SK-MEL-5 (cell line): Measurements from ENCODE around the gene TMEM196. TPM values are rescaled to one million over a fixed set of nuclear protein-coding genes. Genes with fewer than 3 reads are reported as not detected.

Experiments used
- DNase-seq: peaks from one replicate; pipeline ENCODE4 v3.0.0-alpha.2; 2016; ENCODE audit warnings: low read depth, low spot score
- in situ Hi-C: cut with HindIII; loops from 2 replicates; pipeline ENCODE4 v1.10.0; 2016; ENCODE audit warnings: low sequenced_read_pairs, high pct_unique_total_duplicates, low pct_unique_long_range_greater_than_20kb
- polyA plus RNA-seq, 2 experiments: library from polyadenylated mRNA; depleted of rRNA; stranded (reverse); fragments of >200 nt; gene quantifications; 2 replicates each; pipeline ENCODE4 v1.2.3, GENCODE V29; 2015
- total RNA-seq: library from RNA; depleted of rRNA; stranded (reverse); fragments of >200 nt; shearing (Covaris generic); gene quantifications from 2 replicates; pipeline ENCODE4 v1.2.3, GENCODE V29; 2014; rRNA removed

Gene TMEM196
- total RNA-seq: not detected in 2 replicates
- not detected in 2 replicates for polyA plus RNA-seq (2015; cell fraction: cytosol; rRNA removed)
- polyA plus RNA-seq (2015; cell fraction: nucleus; rRNA removed): not detected in 2 replicates

DNA sequence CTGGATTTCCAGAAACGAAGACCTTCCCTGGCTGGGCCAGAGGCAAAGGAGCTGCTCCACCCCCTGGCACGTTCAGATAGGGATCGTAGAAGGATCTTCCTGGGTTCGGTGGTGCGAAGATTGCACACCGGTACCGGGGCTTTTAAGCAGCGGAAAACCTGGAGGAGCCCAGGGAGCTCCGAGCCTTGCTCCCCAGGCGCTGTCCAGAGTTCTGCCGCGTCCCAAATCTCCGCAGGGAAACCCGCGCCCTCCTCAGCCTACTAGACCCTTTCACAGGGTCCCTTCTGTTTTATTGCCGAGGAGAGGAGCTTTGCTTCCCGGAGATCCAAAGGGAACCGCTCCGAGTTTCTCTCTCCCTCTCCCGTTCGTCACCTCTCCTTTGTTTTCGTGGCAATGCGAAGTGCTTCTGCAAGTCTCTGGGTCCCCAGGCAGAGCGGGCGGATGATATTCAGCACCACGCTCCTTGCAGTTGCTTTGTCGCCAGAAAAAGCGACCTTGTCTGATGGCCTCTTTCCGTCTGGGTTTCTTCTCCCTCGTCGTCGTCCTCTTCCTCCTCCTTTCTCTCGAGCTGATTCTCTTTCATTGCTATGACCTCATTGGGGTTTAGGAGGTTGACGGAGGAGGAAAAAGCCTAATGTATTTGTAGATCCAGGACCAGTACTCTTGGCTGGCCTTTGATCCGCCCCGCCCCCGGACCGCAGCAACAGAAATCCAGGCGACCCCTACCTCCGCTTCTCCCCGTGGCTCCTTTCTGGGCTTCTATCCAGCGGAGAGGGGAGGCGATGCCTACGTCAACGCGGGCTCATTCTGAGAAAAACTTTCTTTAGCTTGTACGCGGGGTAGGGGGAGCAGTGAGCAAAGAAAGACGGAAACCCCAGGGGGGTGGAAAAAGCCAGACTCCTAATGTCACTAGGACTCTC lies at the start of gene TMEM196:
Gene TMEM196, minus strand, starts transcription at position 777 of the 920 bp plus-strand sequence. CDS start 921 bp downstream, outside the sequence.
- in situ Hi-C loops: no loop called here
- peak; percentile 19 for DNase-seq

- in situ Hi-C loops: no loop called here
- no peak for DNase-seq
These were observed 42.7 kb upstream of the TMEM196 start for GRCh38 chr7:19816128-19816527.

DNA sequence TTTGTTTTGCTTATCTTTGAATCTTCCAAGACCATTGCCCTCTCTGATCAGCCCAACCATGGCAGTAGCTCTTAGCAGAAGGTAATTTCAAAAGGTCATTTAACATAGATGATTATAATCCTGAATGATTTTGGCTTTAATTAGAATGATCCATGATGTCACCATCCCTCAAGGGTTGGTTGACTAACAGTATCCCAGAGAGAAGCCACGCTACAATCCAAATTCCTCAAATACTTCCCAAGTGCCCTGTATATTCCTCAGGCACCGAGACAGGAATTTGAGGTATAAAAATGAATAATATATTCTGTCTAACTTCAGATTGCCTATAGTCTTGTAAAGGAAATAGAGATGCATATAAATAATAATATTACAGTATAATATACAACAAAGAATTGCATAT lies 42.1 kb upstream of the TMEM196 start:
- DNase-seq: no peak
- in situ Hi-C loops: no loop called here

DNA sequence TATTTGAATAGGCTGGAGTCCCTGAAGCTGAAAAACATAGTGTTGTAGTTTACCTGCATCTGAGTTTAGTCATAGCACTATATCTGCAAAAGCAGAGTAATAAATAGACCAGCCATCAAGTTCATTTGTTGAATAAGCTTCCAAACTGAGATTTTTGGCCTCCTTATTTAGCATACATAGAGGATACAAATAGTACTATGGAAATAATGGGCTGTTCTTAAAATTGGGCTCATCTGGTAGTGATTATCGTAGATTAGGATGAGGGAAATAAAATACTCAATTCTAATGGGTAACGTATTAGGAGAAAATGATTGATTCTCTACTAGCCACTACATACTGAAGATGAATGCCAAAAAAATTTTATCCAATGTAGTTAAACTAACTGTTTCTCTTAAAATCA lies 41.4 kb upstream of the TMEM196 start:
- in situ Hi-C loops: no loop called here

GRCh38 chr7:19811386-19811785 lies 38.0 kb upstream of the TMEM196 start:
- DNase-seq: no peak
- in situ Hi-C loops: no loop called here

More for the DNA sequence above, 41.4 kb upstream of the TMEM196 start:
- DNase-seq: no peak

GRCh38 chr7:19798986-19799385 lies 25.6 kb upstream of the TMEM196 start:
- in situ Hi-C loops: no loop called here
- no peak for DNase-seq

- in situ Hi-C loops: no loop called here
- no peak for DNase-seq
These were observed 10.1 kb upstream of the TMEM196 start for GRCh38 chr7:19783541-19783940.

- in situ Hi-C loops: no loop called here
These were observed 3.6 kb upstream of the TMEM196 start for GRCh38 chr7:19776981-19777380.

DNA sequence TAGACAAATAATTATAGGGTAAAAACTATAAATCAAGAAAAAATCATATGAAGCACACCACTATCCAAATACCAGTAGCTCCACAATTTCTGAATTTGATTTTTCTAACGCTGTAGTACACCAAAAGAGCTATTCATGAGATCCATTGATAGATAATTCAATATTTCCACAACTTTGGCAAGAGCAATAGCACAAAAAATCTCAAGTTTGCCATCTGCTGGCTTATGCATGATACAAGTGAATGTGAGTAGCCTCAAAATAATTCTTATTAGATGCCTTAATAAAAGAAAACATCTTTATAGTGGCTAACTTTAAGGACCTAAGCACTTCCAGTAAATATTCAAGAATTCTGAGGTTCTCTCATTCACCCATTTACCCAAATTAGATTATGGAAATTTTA lies 2.2 kb upstream of the TMEM196 start:
- in situ Hi-C loops: no loop called here
- DNase-seq: peak; percentile 37

More at GRCh38 chr7:19776981-19777380, 3.6 kb upstream of the TMEM196 start:
- no peak for DNase-seq

- no peak for DNase-seq
- in situ Hi-C loops: no loop called here
These were observed 1.1 kb downstream of the TMEM196 start for GRCh38 chr7:19772306-19772705.

- in situ Hi-C loops: no loop called here
- no peak for DNase-seq
These were observed 10.8 kb downstream of the TMEM196 start for GRCh38 chr7:19762631-19763030.

- peak; percentile 75 for DNase-seq
- in situ Hi-C loops: loop anchor here (10.0 kb wide), 1 partner anchor 570 kb away; no protein-coding TSS in a partner anchor
These were observed 18.8 kb downstream of the TMEM196 start for GRCh38 chr7:19754521-19755116.

GRCh38 chr7:19752020-19752419 lies 21.4 kb downstream of the TMEM196 start:
- in situ Hi-C loops: loop anchor here (10.0 kb wide), 1 partner anchor 573 kb away; no protein-coding TSS in a partner anchor
- DNase-seq: peak; percentile 20

DNA sequence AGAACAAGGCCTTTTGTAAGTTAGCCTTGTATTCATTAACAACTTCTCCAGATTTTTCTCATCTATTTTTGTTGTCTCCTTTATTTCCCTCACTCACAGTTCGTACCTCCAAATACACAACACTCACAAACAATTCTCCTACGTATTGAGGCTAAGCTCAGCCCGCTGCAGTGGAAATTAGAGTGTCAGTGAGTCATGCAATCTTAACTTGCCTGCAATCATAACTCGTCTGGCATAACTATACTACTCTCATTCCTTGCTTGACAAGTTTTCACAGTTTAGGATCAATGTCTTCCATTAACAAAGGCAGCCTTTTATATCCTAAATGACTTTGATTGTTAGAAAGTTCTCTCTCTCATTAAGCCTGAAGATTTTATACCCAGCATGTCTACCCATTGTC lies 23.8 kb downstream of the TMEM196 start:
- DNase-seq: peak; percentile 40
- in situ Hi-C loops: loop anchor here (10.0 kb wide), 1 partner anchor 575 kb away; no protein-coding TSS in a partner anchor

DNA sequence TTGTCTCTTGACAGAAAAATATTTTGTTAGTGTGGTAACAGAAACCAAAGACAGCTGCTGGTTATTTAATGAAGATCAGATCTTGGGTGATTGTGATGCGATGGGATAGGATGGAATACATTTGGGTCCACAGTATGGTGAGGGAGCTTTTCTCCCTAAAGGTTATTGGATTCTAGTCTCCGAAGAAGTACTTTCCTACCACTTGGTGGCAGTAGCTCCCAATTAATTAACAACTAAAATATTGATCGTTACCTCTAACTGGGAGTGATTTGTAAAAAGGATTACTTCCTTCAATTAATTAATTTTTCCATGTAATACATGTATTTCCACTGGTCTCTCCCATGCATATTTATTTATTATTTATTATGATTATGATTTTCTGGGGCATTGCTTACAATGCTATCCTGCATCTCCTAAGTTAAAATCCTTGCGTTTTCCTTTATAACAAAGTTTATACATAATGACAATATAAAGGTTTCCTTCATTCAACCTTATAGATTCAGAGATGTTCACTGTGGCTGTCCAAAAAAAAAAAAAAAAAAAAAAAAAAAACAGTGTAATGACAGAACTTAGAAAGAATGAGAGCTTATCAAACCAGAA lies 25.6 kb downstream of the TMEM196 start:
- in situ Hi-C loops: no loop called here
- DNase-seq: peak; percentile 76

DNA sequence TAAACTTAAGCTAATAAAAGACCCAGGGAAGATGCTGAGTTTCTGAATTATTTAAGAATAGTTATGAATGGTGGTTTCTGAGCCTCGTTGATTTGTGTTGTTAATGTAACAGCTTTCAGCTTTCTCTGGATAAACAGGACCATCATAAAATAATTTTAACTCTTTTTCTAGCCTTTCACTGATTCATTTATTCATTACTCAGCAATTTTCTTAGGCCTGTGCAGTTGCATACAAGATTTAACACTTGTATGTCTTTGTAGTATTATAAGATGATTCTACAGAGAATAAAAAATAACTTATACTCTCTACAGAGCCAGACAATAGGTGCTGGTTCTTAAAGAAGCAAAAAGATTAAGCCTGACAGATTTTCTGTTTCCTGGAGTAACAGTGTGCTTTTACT lies 29.3 kb downstream of the TMEM196 start:
- in situ Hi-C loops: no loop called here
- no peak for DNase-seq

DNA sequence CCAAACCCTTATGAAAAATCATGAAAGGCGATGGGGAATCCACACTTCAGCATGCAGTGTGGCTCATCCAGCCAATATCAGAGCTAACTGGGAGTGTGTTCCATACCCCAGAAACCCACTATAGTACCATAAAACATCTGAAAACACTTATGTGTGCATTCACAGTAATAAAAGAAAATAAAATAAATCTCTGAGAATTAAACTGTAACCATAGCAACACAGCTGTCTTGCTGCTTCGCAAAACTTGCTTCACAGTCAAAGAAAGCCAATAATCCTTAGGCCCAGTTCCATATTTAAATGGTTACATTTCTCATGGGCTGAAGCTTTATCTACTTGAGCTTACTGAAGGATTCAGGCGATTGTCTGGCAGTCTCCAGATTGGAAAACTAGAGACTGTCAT lies 44.7 kb downstream of the TMEM196 start:
- no peak for DNase-seq
- in situ Hi-C loops: no loop called here

GRCh38 chr7:19725770-19726169 lies 47.6 kb downstream of the TMEM196 start:
- in situ Hi-C loops: no loop called here
- DNase-seq: no peak
